NCI-H510A treated with DMSO at 0.1 percent for 48 hours (cell line): ENCODE measurements around the gene CDH1.
"Not testable (repeated sequence)": the region's sequence is repeated elsewhere in the genome, so short reads cannot be mapped to it uniquely, and the experiment has no call there.

Source experiments
- DNase-seq: peaks from one replicate; lab custom pipeline; 2025; lab: John Stamatoyannopoulos, UW

CDH1 gene

DNA sequence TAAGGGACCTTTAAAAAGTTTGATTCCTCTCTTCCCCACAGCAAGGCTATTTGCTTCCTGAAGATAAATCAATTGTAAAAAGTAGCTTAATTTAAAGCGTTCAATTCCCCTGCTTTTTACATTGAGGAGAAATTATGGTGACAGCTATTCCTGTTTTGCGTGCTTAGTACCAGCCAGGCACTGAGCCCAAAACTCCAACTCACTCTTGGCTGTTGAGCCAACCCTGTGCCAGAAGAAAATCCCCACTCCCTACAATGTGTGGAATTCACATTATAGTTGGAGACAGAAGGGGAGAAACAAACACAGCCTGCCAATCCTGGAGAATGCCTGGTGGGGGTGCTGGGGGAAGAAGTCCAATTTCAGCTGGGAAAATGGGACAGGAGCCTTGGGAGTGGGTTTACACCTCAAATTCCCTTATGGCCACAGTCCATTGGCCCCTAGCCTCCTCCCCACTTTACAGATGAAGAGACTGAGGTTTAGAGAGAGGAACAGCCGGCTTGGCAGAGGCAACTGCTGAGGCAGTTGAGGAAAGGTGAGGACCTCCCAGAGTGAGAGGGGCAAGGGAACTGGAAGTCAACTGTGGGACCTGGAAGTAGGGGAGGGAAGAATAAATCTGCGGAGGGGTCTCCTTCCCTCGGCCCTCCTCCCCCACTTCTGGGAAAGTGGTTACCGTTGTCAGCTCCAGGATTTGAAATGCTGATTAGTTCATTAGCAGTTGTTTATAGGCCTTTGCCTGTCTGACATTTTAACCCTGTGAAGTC is 26.1 kb downstream of the CDH1 start:
- DNase-seq: no peak

GRCh38 chr16:68764862-68765261 is 27.8 kb downstream of the CDH1 start:
- DNase-seq: no peak

GRCh38 chr16:68767581-68767980 is 30.5 kb downstream of the CDH1 start:
- DNase-seq: no peak

DNA sequence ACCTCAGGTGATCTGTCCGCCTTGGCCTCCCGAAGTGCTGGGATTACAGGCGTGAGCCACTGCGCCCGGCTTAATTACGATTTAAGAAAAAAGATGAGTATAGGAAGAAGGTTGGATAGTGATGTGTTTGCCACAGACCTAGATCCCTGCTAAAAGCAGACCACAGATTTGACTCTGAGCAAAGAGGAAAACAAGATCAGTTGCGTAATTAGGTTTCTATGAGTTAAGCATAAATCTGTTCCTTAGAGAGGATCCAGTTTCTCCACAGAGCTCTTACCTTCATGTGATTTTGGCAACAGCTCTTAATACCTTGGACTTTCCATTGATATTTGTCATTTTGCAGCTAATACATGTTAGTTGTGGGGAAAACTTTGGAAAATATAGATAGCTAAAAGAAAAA is 31.1 kb downstream of the CDH1 start:
- no peak for DNase-seq

DNA sequence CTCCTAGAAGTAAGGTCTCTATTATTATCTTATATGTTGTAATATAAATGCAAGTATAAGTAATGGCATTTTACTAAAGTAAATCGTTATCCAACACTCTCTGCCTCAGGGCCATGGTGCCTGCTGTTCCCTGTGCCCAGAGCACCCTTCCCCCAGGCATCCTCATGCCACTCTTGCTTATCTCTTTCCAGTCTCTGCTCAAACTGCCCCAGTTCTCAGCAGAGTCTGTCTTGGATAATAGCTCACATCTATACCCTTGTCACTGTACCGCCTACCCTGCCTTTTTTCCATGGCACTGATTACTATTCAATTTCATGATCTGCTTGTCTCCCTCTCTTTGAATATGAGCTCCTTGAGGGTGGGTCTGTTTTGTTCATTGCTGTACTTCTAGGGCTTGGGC is 31.7 kb downstream of the CDH1 start:
- DNase-seq: no peak

- DNase-seq: no peak
These were observed 33.6 kb downstream of the CDH1 start for GRCh38 chr16:68770671-68771070.

GRCh38 chr16:68772030-68772681 is 35.1 kb downstream of the CDH1 start:
- no peak for DNase-seq

DNA sequence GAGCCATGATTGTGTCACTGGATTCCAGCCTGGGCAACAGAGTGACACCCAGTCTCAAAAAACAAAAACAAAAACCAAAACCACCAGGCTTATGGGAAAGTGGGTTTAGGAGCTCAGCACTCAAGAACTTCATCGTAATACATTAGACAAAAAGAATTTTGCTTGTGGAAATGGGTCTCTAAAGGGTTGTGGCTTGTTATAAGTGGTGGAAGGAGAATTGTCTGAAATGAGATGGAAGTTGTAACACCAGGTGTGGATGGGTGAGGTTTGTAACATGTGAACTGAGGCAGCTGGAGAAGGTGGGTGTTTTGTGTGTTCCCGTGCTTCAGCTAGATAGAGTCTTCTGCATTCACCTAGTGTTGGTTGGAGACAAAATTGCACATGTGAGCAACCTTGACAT is 35.8 kb downstream of the CDH1 start:
- no peak for DNase-seq

- no peak for DNase-seq
These were observed 38.0 kb downstream of the CDH1 start for GRCh38 chr16:68774982-68775634.

- no peak for DNase-seq
These were observed 39.9 kb downstream of the CDH1 start for GRCh38 chr16:68776821-68777485.

DNA sequence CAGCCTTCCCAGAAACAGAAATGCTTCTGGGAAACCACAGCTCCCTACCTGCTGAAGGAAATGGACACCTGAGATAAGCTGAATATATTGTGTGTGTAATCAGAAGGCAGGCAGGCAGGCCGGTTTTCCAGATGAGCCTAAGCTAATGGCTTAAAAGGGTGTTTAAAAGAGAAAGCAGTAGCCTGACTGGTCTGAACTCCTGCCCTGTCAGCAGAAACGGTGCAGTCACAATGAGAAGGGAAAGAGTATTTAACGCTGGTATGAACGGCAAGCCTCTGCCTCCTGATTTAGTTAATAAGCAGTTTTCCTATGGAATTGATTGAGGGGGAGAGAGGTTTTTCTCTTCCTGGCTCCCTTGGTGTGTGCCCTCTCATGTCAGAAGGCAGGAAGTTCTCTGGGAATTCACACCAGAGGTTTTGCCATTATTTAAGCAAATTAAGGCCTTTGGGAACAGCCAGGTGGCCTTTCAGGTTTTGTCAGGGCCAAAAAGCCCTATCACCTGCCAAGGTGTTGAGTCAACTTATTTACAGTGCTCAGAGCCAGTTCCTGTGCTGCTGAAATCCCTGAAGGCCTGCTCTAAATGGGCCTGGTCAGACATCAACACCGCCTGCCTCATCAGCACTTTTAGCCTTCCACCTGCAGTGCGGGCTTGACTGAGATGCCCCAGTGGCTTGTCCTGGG is 41.6 kb downstream of the CDH1 start:
- peak; percentile 79 for DNase-seq

- DNase-seq: peak; percentile 24
These were observed 42.8 kb downstream of the CDH1 start for GRCh38 chr16:68779891-68780290.

- DNase-seq: no peak
These were observed 44.7 kb downstream of the CDH1 start for GRCh38 chr16:68781784-68782183.

DNA sequence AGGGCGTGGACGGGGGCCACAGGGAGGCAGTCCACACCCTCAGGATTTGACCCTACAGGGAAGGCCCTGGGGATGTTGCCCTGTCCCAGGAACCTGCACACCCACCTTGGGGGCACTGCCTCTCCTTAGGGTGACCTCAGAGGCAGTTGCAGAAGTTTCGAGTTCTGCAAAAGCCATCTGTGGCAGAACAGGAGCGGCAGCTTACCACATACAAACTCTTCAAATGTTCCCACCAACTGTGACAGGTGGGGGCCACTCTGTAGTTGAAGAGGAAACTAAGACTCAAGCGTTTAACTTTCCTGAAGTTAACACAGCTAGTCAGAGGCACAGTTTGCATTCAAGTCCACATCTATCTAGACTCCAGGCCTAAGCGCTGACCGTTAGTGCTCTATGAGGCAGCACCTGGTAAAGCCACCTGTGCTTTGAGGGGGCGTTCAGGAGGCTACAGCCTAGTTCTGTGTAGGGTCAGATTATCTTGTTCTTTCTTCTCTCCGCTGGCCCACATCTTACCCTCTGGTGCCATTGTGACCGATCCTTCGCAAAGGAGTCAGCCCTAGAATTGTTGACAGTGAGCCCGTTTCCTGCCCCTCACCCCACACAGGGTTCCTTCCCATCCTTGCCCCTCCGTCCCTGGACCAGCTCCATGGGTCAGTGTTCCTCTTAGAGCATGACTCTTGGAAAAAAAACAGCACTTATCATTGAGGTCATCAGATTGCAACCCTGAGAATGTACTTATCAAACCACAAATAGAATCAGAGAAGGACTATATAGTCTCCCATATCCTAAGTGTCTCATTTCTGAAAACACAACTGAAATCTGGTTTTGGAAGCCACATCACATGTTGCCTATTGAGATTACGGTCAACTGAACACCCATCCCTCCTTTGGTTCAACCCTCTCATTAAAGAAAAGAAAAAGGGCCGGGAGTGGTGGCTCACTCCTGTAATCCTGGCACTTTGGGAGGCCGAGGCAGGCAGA is 45.4 kb downstream of the CDH1 start:
- DNase-seq: no peak

DNA sequence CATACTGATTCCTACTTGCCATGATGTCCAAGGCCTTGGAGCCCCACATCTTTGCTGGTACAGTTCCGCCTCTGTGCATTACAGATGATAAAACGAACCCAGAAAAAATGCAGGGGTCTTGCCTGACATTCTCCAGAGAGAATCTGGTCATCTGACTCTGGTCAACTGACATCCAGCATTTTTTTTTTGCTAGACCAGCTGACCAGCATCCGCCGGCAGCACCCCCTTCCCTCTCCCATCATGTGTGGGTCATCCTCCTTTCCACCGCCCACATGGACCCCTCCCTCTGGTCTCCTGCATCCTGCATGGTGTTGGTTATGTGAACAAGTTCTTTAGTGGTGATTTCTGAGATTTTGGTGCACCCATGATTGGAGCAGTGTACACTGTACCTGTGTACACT is 47.1 kb downstream of the CDH1 start:
- DNase-seq: no peak

GRCh38 chr16:68784721-68785120 is 47.6 kb downstream of the CDH1 start:
- DNase-seq: no peak

DNA sequence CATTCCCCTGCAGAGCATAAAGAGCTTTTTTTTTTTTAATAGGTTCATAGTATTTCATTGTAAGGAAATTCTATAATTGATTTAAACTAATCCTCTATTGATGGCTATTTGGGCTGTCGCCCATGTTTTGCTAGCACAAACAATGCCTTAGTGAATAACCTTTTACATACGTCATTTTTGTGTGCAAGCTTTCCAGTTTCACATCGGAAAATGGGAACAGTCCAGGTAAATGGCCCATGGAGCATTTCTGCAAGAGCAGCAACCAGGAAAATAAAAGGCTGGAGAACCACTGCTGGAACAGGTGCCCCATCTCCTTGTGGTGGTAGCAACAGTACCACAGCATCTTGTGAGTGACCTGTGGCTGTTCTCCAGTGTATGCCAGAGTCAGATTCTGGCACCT is 48.6 kb downstream of the CDH1 start:
- DNase-seq: no peak

- DNase-seq: peak; percentile 78
These were observed 49.8 kb downstream of the CDH1 start for GRCh38 chr16:68786685-68787418.

DNA sequence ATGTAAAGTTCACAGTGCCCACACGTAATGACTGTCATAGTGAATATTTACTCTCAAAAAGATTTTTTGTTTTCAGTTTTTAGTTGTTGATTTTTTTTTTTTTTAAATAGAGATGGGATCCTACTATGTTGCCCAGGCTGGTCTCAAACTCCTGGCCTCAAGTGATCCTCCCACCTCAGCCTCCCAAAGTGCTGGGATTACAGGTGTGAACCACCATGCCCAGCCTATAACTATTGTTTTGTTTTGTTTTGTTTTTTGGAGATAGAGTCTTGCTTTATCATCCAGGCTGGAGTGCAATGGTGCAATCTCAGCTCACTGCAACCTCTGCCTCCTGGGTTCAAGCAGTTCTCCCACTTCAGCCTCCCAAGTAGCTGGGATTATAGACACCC is 50.3 kb downstream of the CDH1 start:
- not testable (repeated sequence) for DNase-seq

GRCh38 chr16:68790130-68790761 is 53.2 kb downstream of the CDH1 start:
- no peak for DNase-seq
